Fibroblast of lung (primary cell): ENCODE measurements around the gene HDAC4. TPM values are rescaled to one million over a fixed set of nuclear protein-coding genes. Genes with fewer than 3 reads are reported as not detected.

Source experiments
- DNase-seq, 2 donors: peaks; one replicate each; pipeline versions ENCODE4 v3.0.0 to v3.0.0-alpha.2; 2010; ENCODE audit warnings: low read depth in 2 of 2
- H2AFZ ChIP-seq: 2 replicates; pipeline ENCODE4 v1.5.1; 2012; ENCODE audit warnings: low read length, control low read depth, inconsistent platforms
- H3K27ac ChIP-seq: 2 replicates; pipeline ENCODE4 v1.5.1; 2011; ENCODE audit warnings: low read length, control low read depth; ENCODE audit not compliant: insufficient read depth
- H3K27me3 ChIP-seq: 2 replicates; pipeline ENCODE4 v1.5.1; 2011; ENCODE audit warnings: mild to moderate bottlenecking, low read length; ENCODE audit not compliant: control insufficient read depth, insufficient read depth
- H3K36me3 ChIP-seq: 2 replicates; pipeline ENCODE4 v1.5.1; 2011; ENCODE audit warnings: low read length; ENCODE audit not compliant: control insufficient read depth, insufficient read depth
- H3K4me1 ChIP-seq: 2 replicates; pipeline ENCODE4 v1.5.1; 2011; ENCODE audit warnings: low read length; ENCODE audit not compliant: control insufficient read depth, insufficient read depth; ENCODE audit errors: extremely low read depth
- H3K4me2 ChIP-seq: 2 replicates; pipeline ENCODE4 v1.5.1; 2011; ENCODE audit warnings: low read length, control low read depth; ENCODE audit not compliant: insufficient read depth; ENCODE audit errors: extremely low read depth
- H3K4me3 ChIP-seq, 4 experiments: fragments of 200-600 bp in 1 of 4; sonication (generic) in 1 of 4; replicated peaks in 1 of 4; 2 replicates each; pipeline ENCODE4 v1.5.1; 2011 to 2016; ENCODE audit warnings: low read length in 4 of 4, low read depth in 3 of 4, mild to moderate bottlenecking in 3 of 4, control low read depth in 2 of 4, inconsistent platforms in 1 of 4, mixed read lengths in 1 of 4; ENCODE audit not compliant: insufficient read depth in 1 of 4; ENCODE audit errors: control extremely low read depth in 1 of 4
- H3K79me2 ChIP-seq: 2 replicates; pipeline ENCODE4 v1.5.1; 2012; ENCODE audit warnings: mild to moderate bottlenecking, low read length, inconsistent platforms; ENCODE audit not compliant: control insufficient read depth, insufficient read depth
- H3K9ac ChIP-seq: 2 replicates; pipeline ENCODE4 v1.5.1; 2011; ENCODE audit warnings: mild to moderate bottlenecking, low read length, control low read depth; ENCODE audit not compliant: insufficient read depth
- H3K9me3 ChIP-seq: 2 replicates; pipeline ENCODE4 v1.5.1; 2012; ENCODE audit warnings: low read depth, low read length; ENCODE audit not compliant: control insufficient read depth, insufficient read depth
- H4K20me1 ChIP-seq: 2 replicates; pipeline ENCODE4 v1.5.1; 2011; ENCODE audit warnings: low read length; ENCODE audit not compliant: control insufficient read depth, insufficient read depth; ENCODE audit errors: extremely low read depth
- CTCF ChIP-seq, 2 donors: IDR thresholded peaks in 1 of 2; conservative IDR thresholded peaks in 1 of 2; 1 replicate in 1 of 2; 2 replicates in 1 of 2; pipeline ENCODE4 v1.5.1; 2011 to 2012; ENCODE audit warnings: low read length in 2 of 2, control low read depth in 1 of 2, inconsistent platforms in 1 of 2, low read depth in 1 of 2, mild to moderate bottlenecking in 1 of 2
- EZH2 ChIP-seq: IDR thresholded peaks from 2 replicates; pipeline ENCODE4 v1.5.1; 2012; ENCODE audit warnings: low read length, control low read depth, mild to moderate bottlenecking; ENCODE audit errors: missing control alignments
- polyA plus RNA-seq, 2 donors: library from polyadenylated mRNA; depleted of rRNA in 1 of 2; stranded (reverse) in 1 of 2; unstranded in 1 of 2; fragments of >200 nt; gene quantifications; 2 replicates each; pipeline ENCODE4 v1.2.1, GENCODE V29; 2011 to 2012; ENCODE audit warnings: missing spikeins in 1 of 2
- total RNA-seq: library from RNA; depleted of rRNA; stranded (reverse); fragments of >200 nt; gene quantifications from 2 replicates; pipeline ENCODE4 v1.2.1, GENCODE V29; 2014

The HDAC4 gene
- total and polyA plus RNA-seq, 2 donors (not counting 1 experiment from before 2014, with no cell fraction given), result 7.4 to 19.8 TPM

- H3K36me3 ChIP-seq, result no peaks in the 10 kb centered on the region
- TF ChIP-seq CTCF (conservative IDR thresholded peaks at IDR 0.05 in 1 of 2, IDR thresholded peaks at IDR 0.05 in 1 of 2; ENCODE audit: low read depth in 1 of 2, low read length in 2 of 2) (no peak), EZH2 (no peak)
- no peak overlapping the region for H2AFZ ChIP-seq
- H3K4me3 ChIP-seq, result no peak overlapping the region
- no peaks in the 10 kb centered on the region for H4K20me1 ChIP-seq
- no peaks in the 10 kb centered on the region for H3K27me3 ChIP-seq
- DNase-seq, result no peak
- H3K27ac ChIP-seq, result no peak overlapping the region
- no peak overlapping the region for H3K9ac ChIP-seq
- no peaks in the 10 kb centered on the region for H3K79me2 ChIP-seq
- no peaks in the 10 kb centered on the region for H3K9me3 ChIP-seq
- no peak overlapping the region for H3K4me2 ChIP-seq
- H3K4me1 ChIP-seq, result no peaks in the 10 kb centered on the region
These were observed 233.7 kb downstream of the HDAC4 start for GRCh38 chr2:239167011-239167673.

GRCh38 chr2:239166201-239166834, 234.5 kb downstream of the HDAC4 start:
- H3K27ac ChIP-seq, result no peak overlapping the region
- H4K20me1 ChIP-seq, result no peaks in the 10 kb centered on the region
- H3K4me3 ChIP-seq, result no peak overlapping the region
- H3K9ac ChIP-seq, result no peak overlapping the region
- no peak overlapping the region for H2AFZ ChIP-seq
- no peaks in the 10 kb centered on the region for H3K9me3 ChIP-seq
- no peaks in the 10 kb centered on the region for H3K27me3 ChIP-seq
- no peaks in the 10 kb centered on the region for H3K36me3 ChIP-seq
- H3K4me1 ChIP-seq, result no peaks in the 10 kb centered on the region
- TF ChIP-seq CTCF (conservative IDR thresholded peaks at IDR 0.05 in 1 of 2, IDR thresholded peaks at IDR 0.05 in 1 of 2; ENCODE audit: low read depth in 1 of 2, low read length in 2 of 2) (no peak), EZH2 (no peak)
- DNase-seq, result no peak
- H3K4me2 ChIP-seq, result no peak overlapping the region
- H3K79me2 ChIP-seq, result no peaks in the 10 kb centered on the region

DNA sequence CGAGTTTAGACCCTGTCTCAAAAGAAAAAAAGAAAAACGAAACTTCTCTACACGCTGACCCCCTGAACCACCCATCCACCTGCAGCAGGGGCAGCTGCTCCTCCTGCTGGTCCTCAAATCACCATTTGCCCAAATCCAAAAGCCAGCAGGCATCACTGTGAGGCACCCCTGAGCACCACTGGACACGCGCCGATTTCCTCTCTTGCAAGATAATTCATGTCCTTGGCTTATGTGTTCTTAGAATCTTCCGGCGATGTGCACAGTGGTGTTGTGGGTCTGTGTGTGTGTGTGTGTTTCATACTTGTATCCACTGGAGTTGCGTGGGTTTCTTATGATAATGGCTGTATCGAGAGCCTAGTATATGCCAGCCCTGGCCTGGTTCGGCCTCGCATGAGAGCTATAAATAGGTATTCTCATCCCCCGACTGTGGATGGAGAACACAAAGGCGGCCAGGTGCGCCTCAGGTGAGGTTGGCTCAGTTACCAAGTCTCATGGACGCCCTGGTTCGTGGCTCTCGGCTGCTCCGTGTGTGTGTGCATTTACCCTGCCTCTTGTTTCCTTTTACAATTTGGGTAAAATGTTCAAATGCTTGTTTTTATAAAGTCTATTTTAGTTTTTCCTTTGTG, 235.5 kb downstream of the HDAC4 start:
- Histone ChIP-seq H3K27ac (no peak overlapping the region), H3K4me1 (no peaks in the 10 kb centered on the region)
- no peak for DNase-seq

More for the DNA sequence above, 235.5 kb downstream of the HDAC4 start:
- Histone ChIP-seq H3K79me2 (no peaks in the 10 kb centered on the region), H3K4me2 (no peak overlapping the region), H3K4me3 (no peak overlapping the region), H3K9me3 (no peaks in the 10 kb centered on the region), H4K20me1 (no peaks in the 10 kb centered on the region), H3K27me3 (no peaks in the 10 kb centered on the region), H2AFZ (no peak overlapping the region), H3K36me3 (no peaks in the 10 kb centered on the region), H3K9ac (no peak overlapping the region)
- no peak for TF ChIP-seq EZH2
- TF ChIP-seq CTCF (conservative IDR thresholded peaks at IDR 0.05 in 1 of 2, IDR thresholded peaks at IDR 0.05 in 1 of 2; ENCODE audit: low read depth in 1 of 2, low read length in 2 of 2), result no peak
